WTC11 (cell line): ENCODE data around the gene ARID2. TPM values are rescaled to one million over a fixed set of nuclear protein-coding genes. Genes with fewer than 3 reads are reported as not detected.

ENCODE experiments used
- ATAC-seq: fragments of 200-7000 bp; cut with Tn5 transposase; 2 replicates; pipeline ENCODE4 v1.10.0; 2021; ENCODE audit warnings: mild to moderate bottlenecking, moderate library complexity
- CTCF ChIA-PET: fragments of 300-600 bp; sonication (Branson Sonifier 250); formaldehyde crosslinking; loops from one replicate; lab custom pipeline; 2021; ENCODE audit warnings: antibody characterized with exemption; lab: Charles Lee
- POLR2A ChIA-PET: fragments of 350-600 bp; sonication (Branson Sonifier 250); formaldehyde crosslinking; loops from one replicate; lab custom pipeline; 2021; ENCODE audit warnings: antibody characterized with exemption; lab: Charles Lee
- DNase-seq: peaks from one replicate; pipeline ENCODE4 v3.0.0; 2021; ENCODE audit warnings: low spot score
- H3K27ac Mint-ChIP-seq: 2 replicates; pipeline ENCODE4 v1.8.0; 2021; ENCODE audit warnings: mixed read lengths
- H3K27me3 Mint-ChIP-seq: 2 replicates; pipeline ENCODE4 v1.8.0; 2021; ENCODE audit warnings: low read depth, mild to moderate bottlenecking, moderate library complexity, mixed read lengths
- H3K36me3 Mint-ChIP-seq: 2 replicates; pipeline ENCODE4 v1.8.0; 2021; ENCODE audit warnings: mixed read lengths
- H3K4me1 Mint-ChIP-seq: 2 replicates; pipeline ENCODE4 v1.8.0; 2022; ENCODE audit warnings: mixed read lengths
- H3K4me3 Mint-ChIP-seq: 2 replicates; pipeline ENCODE4 v1.8.0; 2021; ENCODE audit warnings: mild to moderate bottlenecking, moderate library complexity, mixed read lengths
- H3K9me3 Mint-ChIP-seq: 2 replicates; pipeline ENCODE4 v1.8.0; 2021; ENCODE audit warnings: mixed read lengths
- E2F1 ChIP-seq: sonication (generic); formaldehyde crosslinking; IDR thresholded peaks from 2 replicates; pipeline ENCODE4 v1.8.0; 2022; ENCODE audit warnings: mild to moderate bottlenecking, missing genetic modification reagents
- E2F5 ChIP-seq: sonication (generic); formaldehyde crosslinking; IDR thresholded peaks from 2 replicates; pipeline ENCODE4 v1.8.1; 2022; ENCODE audit warnings: mild to moderate bottlenecking, moderate library complexity, missing genetic modification reagents
- ELF4 ChIP-seq: sonication (generic); formaldehyde crosslinking; IDR thresholded peaks from 2 replicates; pipeline ENCODE4 v1.8.1; 2022; ENCODE audit warnings: low read depth, mild to moderate bottlenecking, moderate library complexity, missing genetic modification reagents
- ETV6 ChIP-seq: sonication (generic); formaldehyde crosslinking; IDR thresholded peaks from 2 replicates; pipeline ENCODE4 v1.8.1; 2022; ENCODE audit warnings: mild to moderate bottlenecking, missing genetic modification reagents
- GRHL2 ChIP-seq: fragments of 250-450 bp; sonication (Bioruptor Pico); IDR thresholded peaks from 2 replicates; pipeline ENCODE4 v1.8.0; 2022; ENCODE audit warnings: mild to moderate bottlenecking, moderate library complexity; ENCODE audit not compliant: insufficient replicate concordance, severe bottlenecking
- MLX ChIP-seq: sonication (generic); formaldehyde crosslinking; IDR thresholded peaks from 2 replicates; pipeline ENCODE4 v1.8.1; 2023; ENCODE audit warnings: mild to moderate bottlenecking, missing genetic modification reagents, moderate library complexity
- PREB ChIP-seq: sonication (generic); formaldehyde crosslinking; IDR thresholded peaks from 2 replicates; pipeline ENCODE4 v1.8.1; 2022; ENCODE audit warnings: mild to moderate bottlenecking, missing genetic modification reagents, moderate library complexity, borderline replicate concordance
- USF2 ChIP-seq: sonication (generic); formaldehyde crosslinking; IDR thresholded peaks from 2 replicates; pipeline ENCODE4 v1.8.1; 2023; ENCODE audit warnings: mild to moderate bottlenecking, missing genetic modification reagents, moderate library complexity
- ZMAT4 ChIP-seq: fragments of 250-450 bp; sonication (Bioruptor Pico); IDR thresholded peaks from 2 replicates; pipeline ENCODE4 v1.9.0; 2021; ENCODE audit warnings: mild to moderate bottlenecking
- ZNF121 ChIP-seq: sonication (generic); formaldehyde crosslinking; IDR thresholded peaks from 2 replicates; pipeline ENCODE4 v1.8.0; 2023; ENCODE audit warnings: missing genetic modification reagents
- ZNF232 ChIP-seq: sonication (generic); formaldehyde crosslinking; IDR thresholded peaks from 2 replicates; pipeline ENCODE4 v1.8.0; 2022; ENCODE audit warnings: mild to moderate bottlenecking, missing genetic modification reagents
- ZNF317 ChIP-seq: sonication (generic); formaldehyde crosslinking; IDR thresholded peaks from 2 replicates; pipeline ENCODE4 v1.8.1; 2023; ENCODE audit warnings: low read depth, mild to moderate bottlenecking, moderate library complexity, missing genetic modification reagents, borderline replicate concordance
- ZNF423 ChIP-seq: fragments of 250-450 bp; sonication (Bioruptor Pico); IDR thresholded peaks from 2 replicates; pipeline ENCODE4 v2.1.2; 2022; ENCODE audit warnings: mild to moderate bottlenecking, moderate library complexity
- ZNF532 ChIP-seq: fragments of 250-450 bp; sonication (Bioruptor Pico); IDR thresholded peaks from 2 replicates; pipeline ENCODE4 v1.9.0; 2021; ENCODE audit warnings: mild to moderate bottlenecking, borderline replicate concordance
- ZSCAN18 ChIP-seq: fragments of 250-450 bp; sonication (Bioruptor Pico); IDR thresholded peaks from 2 replicates; pipeline ENCODE4 v2.1.2; 2022; ENCODE audit warnings: mild to moderate bottlenecking, moderate library complexity
- total RNA-seq: library from RNA; stranded (reverse); gene quantifications from 3 replicates; pipeline ENCODE4 v1.2.3, GENCODE V29; 2021

The ARID2 gene
- total RNA-seq, 1 experiment from 2014 or later = 33.9 TPM

GRCh38 chr12:45912774-45913173 is 183.3 kb downstream of the ARID2 start:
- H3K4me1 Mint-ChIP-seq = no peaks in the 10 kb centered on the region
- ChIA-PET CTCF (interaction anchor here (1.0 kb wide), 1 partner anchor 22 kb away, joined by 3 read pairs; no protein-coding TSS in a partner anchor), POLR2A (no interaction called here)
- H3K4me3 Mint-ChIP-seq = no peak overlapping the region
- ATAC-seq (no peak), DNase-seq (no peak)
- no peaks in the 10 kb centered on the region for H3K9me3 Mint-ChIP-seq
- no peak for TF ChIP-seq ELF4 (CRISPR knock-in tag)
- no peak for TF ChIP-seq E2F5 (CRISPR knock-in tag)
- no peak for TF ChIP-seq USF2
- TF ChIP-seq MLX (CRISPR knock-in tag) = no peak
- no peak for TF ChIP-seq ZNF121
- TF ChIP-seq ZNF317 = no peak
- TF ChIP-seq ZNF532 (CRISPR knock-in tag) = no peak
- no peak for TF ChIP-seq ZMAT4 (CRISPR knock-in tag)
- no peak for TF ChIP-seq GRHL2 (CRISPR knock-in tag)
- TF ChIP-seq ZNF423 (CRISPR knock-in tag) = no peak
- no peak for TF ChIP-seq E2F1 (CRISPR knock-in tag)
- TF ChIP-seq ZSCAN18 (CRISPR knock-in tag) = no peak
- TF ChIP-seq ETV6 (CRISPR knock-in tag) = no peak
- TF ChIP-seq ZNF232 (CRISPR knock-in tag) = no peak
- TF ChIP-seq PREB (CRISPR knock-in tag) = no peak
- H3K36me3 Mint-ChIP-seq = no peaks in the 10 kb centered on the region
- no peaks in the 10 kb centered on the region for H3K27me3 Mint-ChIP-seq
- H3K27ac Mint-ChIP-seq = no peak overlapping the region
